ENCODE data around the gene SLC22A14. TPM values are rescaled to one million over a fixed set of nuclear protein-coding genes. Genes with fewer than 3 reads are reported as not detected.

SLC22A14 gene
- total RNA-seq, 1 donor from 2014 or later, result not detected

DNA sequence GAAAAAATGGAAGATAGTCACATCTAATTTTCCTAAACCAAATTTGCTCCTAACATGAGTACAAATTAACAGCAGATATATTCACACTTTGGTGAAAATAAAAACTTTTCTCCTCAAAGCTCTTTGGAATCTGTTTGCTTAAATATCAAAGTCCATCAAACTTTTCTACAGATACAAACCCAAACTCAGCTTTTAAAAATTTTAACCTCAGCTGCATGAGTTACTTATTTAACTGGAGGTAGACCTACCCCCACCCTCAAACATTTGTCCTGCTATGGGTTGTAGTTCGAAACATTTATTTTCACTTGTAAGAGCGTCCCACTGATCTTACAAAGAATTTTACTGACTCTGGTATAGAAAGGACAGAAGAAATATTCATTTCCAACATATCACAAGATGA is 55.6 kb downstream of the SLC22A14 start:
- Mint-ChIP-seq H3K4me1 (no peaks in the 10 kb centered on the region), H3K36me3 (no peaks in the 10 kb centered on the region), H3K27me3 (ENCODE audit: insufficient read depth, low read depth) (peaks cover 7% of the 10 kb centered on the region), H3K9me3 (no peaks in the 10 kb centered on the region), H3K27ac (no peak overlapping the region), H3K4me3 (no peak overlapping the region)
- Histone ChIP-seq H3K79me2 (ENCODE audit: low read depth) (no peaks in the 10 kb centered on the region), H3K4me2 (no peak overlapping the region), H3K27me3 (no peaks in the 10 kb centered on the region), H3K9ac (no peak overlapping the region), H4K20me1 (ENCODE audit: low read depth) (no peaks in the 10 kb centered on the region), H3K9me3 (ENCODE audit: low read depth) (no peaks in the 10 kb centered on the region), H3K36me3 (no peaks in the 10 kb centered on the region), H3K27ac (no peak overlapping the region), H2AFZ (replicated peaks) (no peak overlapping the region), H3K4me1 (no peaks in the 10 kb centered on the region), H3K4me3 (no peak overlapping the region), H3F3A (ENCODE audit: low read depth) (no peaks in the 10 kb centered on the region)
- no peak for DNase-seq (ENCODE audit: low spot score)
- TF ChIP-seq EZH2 (IDR thresholded peaks at IDR 0.05) (no peak), EZH2phosphoT487 (IDR thresholded peaks at IDR 0.05) (no peak)
- TF ChIP-seq, protein P1, sequence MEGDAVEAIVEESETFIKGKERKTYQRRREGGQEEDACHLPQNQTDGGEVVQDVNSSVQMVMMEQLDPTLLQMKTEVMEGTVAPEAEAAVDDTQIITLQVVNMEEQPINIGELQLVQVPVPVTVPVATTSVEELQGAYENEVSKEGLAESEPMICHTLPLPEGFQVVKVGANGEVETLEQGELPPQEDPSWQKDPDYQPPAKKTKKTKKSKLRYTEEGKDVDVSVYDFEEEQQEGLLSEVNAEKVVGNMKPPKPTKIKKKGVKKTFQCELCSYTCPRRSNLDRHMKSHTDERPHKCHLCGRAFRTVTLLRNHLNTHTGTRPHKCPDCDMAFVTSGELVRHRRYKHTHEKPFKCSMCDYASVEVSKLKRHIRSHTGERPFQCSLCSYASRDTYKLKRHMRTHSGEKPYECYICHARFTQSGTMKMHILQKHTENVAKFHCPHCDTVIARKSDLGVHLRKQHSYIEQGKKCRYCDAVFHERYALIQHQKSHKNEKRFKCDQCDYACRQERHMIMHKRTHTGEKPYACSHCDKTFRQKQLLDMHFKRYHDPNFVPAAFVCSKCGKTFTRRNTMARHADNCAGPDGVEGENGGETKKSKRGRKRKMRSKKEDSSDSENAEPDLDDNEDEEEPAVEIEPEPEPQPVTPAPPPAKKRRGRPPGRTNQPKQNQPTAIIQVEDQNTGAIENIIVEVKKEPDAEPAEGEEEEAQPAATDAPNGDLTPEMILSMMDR (IDR thresholded peaks at IDR 0.05), result no peak

DNA sequence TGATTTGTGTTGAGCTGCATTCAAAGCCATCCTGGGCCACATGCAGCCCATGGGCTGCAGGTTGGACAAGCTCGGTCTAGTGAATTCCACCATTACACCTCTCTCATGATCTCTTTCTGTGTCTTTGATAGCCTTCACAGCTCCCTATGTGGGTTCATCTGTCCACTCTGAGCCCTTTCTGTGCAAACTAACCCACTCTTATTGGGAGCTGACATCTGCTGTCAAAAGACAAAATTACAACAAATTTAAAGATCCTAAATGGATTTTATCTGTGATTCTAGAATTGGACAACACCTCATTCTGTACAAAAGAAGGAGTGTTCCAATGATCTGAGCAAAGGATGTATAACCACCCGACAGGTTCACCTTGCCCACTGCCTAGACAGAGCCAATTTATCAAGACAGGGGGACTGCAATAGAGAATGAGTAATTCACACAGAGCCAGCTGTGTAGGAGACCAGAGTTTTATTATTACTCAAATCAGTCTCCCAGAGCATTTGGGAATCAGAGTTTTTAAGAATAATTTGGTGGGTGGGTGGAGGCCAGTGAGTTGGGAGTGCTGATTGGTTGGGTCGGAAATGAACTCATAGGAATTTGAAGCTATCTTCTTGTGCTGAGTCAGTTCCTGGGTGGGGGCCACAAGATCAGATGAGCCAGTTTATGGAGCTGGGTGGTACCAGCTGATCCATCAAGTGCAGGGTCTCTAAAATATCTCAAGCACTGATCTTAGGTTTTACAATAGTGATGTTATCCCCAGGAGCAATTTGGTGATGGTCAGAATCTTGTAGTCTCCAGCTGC is 61.9 kb downstream of the SLC22A14 start:
- H3K4me1 Mint-ChIP-seq, result peaks cover 2% of the 10 kb centered on the region
- no peaks in the 10 kb centered on the region for H3K36me3 ChIP-seq
- peaks cover 7% of the 10 kb centered on the region for H3F3A ChIP-seq (ENCODE audit: low read depth)
- peaks cover 18% of the 10 kb centered on the region for H3K27me3 ChIP-seq
- DNase-seq (ENCODE audit: low spot score), result no peak
- no peaks in the 10 kb centered on the region for H3K36me3 Mint-ChIP-seq
- no peak overlapping the region for H2AFZ ChIP-seq (replicated peaks)
- H3K4me1 ChIP-seq, result no peaks in the 10 kb centered on the region
- no peaks in the 10 kb centered on the region for H3K79me2 ChIP-seq (ENCODE audit: low read depth)
- H3K27ac ChIP-seq, result no peak overlapping the region
- TF ChIP-seq EZH2phosphoT487 (IDR thresholded peaks at IDR 0.05) (no peak), EZH2 (IDR thresholded peaks at IDR 0.05) (no peak)
- TF ChIP-seq, protein P1 (IDR thresholded peaks at IDR 0.05), result no peak
- H3K9me3 Mint-ChIP-seq, result no peaks in the 10 kb centered on the region
- H3K4me3 Mint-ChIP-seq, result no peak overlapping the region
- no peaks in the 10 kb centered on the region for H4K20me1 ChIP-seq (ENCODE audit: low read depth)
- no peak overlapping the region for H3K9ac ChIP-seq
- H3K27ac Mint-ChIP-seq, result no peak overlapping the region
- no peak overlapping the region for H3K4me3 ChIP-seq
- peaks cover 14% of the 10 kb centered on the region for H3K27me3 Mint-ChIP-seq (ENCODE audit: insufficient read depth, low read depth)
- no peaks in the 10 kb centered on the region for H3K9me3 ChIP-seq (ENCODE audit: low read depth)
- no peak overlapping the region for H3K4me2 ChIP-seq

DNA sequence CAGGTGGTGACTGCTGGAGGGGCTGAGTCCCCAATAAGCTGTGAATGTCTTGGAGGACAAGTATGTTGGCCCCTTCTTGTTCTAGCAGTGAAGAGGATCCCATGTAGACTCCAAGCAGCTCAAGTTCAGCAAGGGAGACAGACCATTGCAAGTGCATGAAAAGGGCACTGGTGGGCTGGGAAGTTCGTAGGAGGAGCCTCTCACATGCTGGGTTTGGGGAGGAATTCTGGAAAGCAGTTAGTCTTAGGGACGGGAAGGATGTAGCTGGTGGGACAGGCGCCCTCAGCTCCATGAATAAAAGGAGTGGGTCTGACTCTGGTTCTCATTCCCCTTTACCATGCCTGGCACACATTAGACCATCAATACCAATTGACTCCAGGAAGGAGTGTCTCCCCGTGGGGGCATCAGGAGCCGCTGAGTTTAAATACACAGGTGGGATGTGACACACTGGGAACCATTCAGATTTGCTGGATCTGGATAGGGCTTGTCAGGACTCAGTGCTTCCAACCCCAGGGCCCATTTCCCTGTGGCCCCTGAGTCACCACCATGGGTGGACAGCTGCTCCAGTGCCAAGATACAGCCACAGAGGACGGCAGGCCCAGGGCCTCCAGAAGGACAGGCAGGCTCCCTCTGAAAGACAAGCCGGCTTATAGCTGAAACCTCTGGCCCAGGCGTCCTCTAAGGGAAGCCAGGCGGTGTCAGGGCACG is 63.9 kb downstream of the SLC22A14 start:
- Mint-ChIP-seq H3K9me3 (no peaks in the 10 kb centered on the region), H3K4me1 (peaks cover 2% of the 10 kb centered on the region), H3K27ac (peak overlapping the region; percentile 79), H3K27me3 (ENCODE audit: insufficient read depth, low read depth) (peaks cover 11% of the 10 kb centered on the region), H3K36me3 (no peaks in the 10 kb centered on the region), H3K4me3 (peak overlapping the region; percentile 89)
- no peaks in the 10 kb centered on the region for H3K36me3 ChIP-seq
- H2AFZ ChIP-seq (replicated peaks), result peak overlapping the region; percentile 98
- H3K9me3 ChIP-seq (ENCODE audit: low read depth), result no peaks in the 10 kb centered on the region
- H3K79me2 ChIP-seq (ENCODE audit: low read depth), result no peaks in the 10 kb centered on the region
- H3K4me2 ChIP-seq, result peak overlapping the region; percentile 86
- H3K27ac ChIP-seq, result no peak overlapping the region
- TF ChIP-seq, protein P1 (IDR thresholded peaks at IDR 0.05), result no peak
- no peak for TF ChIP-seq EZH2phosphoT487 (IDR thresholded peaks at IDR 0.05)
- no peak for TF ChIP-seq EZH2 (IDR thresholded peaks at IDR 0.05)
- H3K9ac ChIP-seq, result no peak overlapping the region
- no peaks in the 10 kb centered on the region for H4K20me1 ChIP-seq (ENCODE audit: low read depth)
- no peaks in the 10 kb centered on the region for H3K4me1 ChIP-seq
- peak overlapping the region; percentile 55 for H3K4me3 ChIP-seq
- H3K27me3 ChIP-seq, result peaks cover 18% of the 10 kb centered on the region
- H3F3A ChIP-seq (ENCODE audit: low read depth), result peaks cover 7% of the 10 kb centered on the region
- no peak for DNase-seq (ENCODE audit: low spot score)
